Stimulated activated CD4-positive, alpha-beta T cell treated with anti-CD3 and anti-CD28 coated beads, TNF-alpha, amount 100 ng/mL, for 48 hours (primary cell): ENCODE results near the gene HYKK.
"Not testable (repeated sequence)": the region's sequence is repeated elsewhere in the genome, so short reads cannot be mapped to it uniquely, and the experiment has no call there.

Experiments
- DNase-seq, 3 donors: peaks; one replicate each; pipeline ENCODE4 v3.0.0-alpha.2; 2020; ENCODE audit warnings: low read depth in 3 of 3

HYKK gene

GRCh38 chr15:78540141-78540870 lies 32.9 kb downstream of the HYKK start, which contains the start of gene PSMA4:
TSS of gene PSMA4 (plus strand) at chr15:78540444. CDS start at chr15:78541928, 1,484 bp downstream.
- peak; percentile 89 to 92 (median 91) for DNase-seq

GRCh38 chr15:78540871-78541743 lies 33.7 kb downstream of the HYKK start:
- peak in 1 of 3 donors; percentile 1 for DNase-seq

GRCh38 chr15:78541744-78542034 lies 34.3 kb downstream of the HYKK start:
- no peak for DNase-seq

DNA sequence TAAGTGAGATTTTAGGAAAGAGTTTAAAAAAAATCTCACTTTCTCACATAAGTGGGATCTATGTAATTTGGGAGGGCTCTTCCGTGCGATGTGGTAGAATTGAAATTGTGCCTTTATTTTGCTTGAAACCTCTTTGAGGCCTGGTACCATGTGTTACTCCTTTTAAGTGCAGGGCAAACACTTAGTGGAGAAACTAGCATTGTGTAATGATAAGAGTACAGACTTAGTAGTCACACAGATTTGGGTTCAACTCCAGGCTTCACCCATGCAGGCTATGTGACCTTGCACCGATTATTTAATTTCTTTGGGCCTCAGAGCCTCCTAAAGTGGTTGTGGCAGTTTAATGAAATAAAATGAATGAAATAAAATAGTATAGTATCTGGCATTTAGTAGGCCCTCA lies 35.3 kb downstream of the HYKK start:
- no peak for DNase-seq

GRCh38 chr15:78550194-78550593 lies 42.8 kb downstream of the HYKK start:
- no peak for DNase-seq

DNA sequence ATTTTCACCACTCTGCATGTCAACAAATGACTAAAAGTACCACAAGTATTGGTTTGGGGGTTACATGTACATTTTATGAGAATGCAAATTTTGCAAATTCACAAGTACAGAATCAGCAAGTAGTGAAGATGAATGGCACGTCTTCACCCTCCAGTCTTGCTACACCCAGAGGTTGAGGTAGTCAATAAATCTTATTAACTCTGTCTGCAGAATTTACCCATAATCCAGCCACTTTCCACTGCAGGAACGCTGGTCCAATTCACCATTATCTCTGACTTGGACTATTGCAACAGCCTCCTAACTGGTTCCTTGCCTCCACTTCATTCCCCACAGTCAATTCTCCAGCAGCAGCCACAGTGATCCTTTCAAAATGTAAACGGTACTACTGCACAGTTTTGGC lies 43.4 kb downstream of the HYKK start:
- DNase-seq: no peak

DNA sequence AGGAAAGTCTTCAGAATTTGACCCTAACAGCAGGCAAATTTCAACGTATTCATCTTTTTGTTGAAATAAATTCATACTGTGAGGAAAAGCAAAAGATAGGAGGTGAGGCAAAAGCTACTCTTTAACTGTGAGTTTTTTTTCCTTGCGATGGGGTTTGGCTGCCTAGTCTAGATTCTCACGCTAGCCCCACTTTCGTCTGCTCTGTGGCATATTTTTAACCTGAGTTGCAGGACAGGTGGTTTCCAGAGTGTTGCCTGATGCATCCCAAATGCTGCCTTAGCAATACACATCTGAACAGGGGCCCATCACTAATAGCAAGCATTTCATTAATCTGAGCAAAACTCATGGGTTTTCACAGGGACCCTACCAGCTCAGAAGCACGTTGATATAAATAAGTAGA lies 44.5 kb downstream of the HYKK start:
- no peak for DNase-seq

DNA sequence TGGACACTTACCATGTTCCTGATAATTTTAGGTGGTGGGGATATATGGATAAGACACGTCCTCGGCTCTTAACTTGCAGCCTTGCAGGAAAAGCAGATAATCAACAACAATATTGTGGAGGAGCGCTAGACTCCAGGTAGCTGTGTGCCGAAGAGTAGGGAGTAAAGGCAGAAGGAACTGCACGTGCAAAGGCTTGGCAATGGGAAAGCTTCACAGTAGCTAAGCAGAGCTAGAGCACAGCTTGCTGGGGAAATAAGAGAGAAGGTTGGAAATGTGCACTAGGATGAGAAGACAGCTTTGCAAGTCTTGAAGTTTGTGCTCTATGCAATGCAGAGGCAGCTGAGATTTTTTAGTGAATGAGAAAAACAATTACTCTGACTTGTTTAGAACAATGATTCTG lies 45.2 kb downstream of the HYKK start:
- DNase-seq: no peak

DNA sequence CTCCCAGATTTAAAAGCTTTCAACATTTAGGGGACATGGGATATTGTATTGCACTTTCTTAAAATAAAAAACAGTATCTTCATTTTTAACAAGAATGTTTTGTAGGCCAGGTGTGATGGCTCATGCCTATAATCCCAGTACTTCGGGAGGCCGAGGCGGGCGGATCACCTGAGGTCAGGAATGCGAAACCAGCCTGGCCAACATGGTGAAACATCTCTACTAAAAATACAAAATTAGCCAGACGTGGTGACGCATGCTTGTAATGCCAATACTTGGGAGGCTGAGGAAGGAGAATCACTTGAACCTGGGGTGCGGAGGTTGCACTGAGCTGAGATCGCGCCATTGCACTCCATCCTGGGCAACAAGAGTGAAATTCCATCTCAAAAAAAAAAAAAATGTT lies 52.8 kb downstream of the HYKK start:
- not testable (repeated sequence) for DNase-seq

GRCh38 chr15:78561490-78561889 lies 54.1 kb downstream of the HYKK start:
- no peak for DNase-seq

DNA sequence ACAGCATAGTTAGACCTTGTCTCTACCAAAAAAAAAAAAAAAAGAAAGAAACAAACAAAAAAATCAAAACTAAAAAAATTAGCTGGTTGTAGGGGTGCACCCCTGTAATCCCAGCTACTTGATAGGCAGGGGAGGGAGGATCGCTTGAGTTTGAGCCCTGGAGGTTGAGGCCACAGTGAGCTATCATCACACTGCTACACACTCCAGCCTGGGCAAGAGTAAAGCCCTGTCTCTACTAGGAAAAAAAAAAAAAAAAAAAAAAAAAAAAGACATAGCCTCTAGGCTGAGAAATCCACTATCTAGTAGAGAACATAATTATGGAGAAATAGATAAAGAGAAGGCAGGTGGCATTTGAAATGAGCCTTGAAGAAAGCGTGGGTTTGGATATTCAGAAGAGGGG lies 55.7 kb downstream of the HYKK start:
- no peak for DNase-seq

- no peak for DNase-seq
These were observed 57.3 kb downstream of the HYKK start for GRCh38 chr15:78564743-78565096.

DNA sequence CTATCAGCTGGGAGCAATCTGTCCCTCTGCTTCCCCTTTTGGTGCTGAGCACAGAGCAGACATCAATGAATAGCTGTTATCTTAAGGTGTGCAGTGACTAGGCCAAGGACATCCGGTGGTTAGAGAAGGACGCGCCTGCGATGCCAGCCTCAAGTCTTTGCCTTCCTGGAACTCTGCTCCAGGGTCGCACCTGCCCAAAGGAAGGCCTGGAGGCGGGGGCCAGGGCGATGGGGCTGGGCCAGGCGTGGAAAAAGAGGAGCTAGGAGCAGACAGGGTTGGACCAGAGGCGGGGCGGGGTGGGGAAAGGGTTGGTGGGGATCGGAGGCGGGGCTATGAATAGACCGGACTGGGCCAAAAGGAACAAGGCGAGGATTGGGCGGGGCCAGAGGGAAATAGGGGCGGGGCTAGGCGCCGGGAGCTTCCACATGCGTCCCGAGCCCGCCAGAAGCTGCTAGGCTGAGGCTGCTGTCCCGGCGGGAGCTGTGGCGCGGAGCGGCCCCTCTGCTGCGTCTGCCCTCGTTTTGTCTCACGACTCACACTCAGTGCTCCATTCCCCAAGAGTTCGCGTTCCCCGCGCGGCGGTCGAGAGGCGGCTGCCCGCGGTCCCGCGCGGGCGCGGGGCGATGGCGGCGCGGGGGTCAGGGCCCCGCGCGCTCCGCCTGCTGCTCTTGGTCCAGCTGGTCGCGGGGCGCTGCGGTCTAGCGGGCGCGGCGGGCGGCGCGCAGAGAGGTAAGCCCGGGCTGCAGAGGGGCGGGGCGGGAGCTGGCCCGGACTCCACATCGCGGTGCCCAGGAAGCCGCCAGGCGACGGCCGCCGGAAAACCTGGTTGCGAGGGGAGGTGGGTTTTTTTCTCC lies 57.9 kb downstream of the HYKK start, which contains the start of gene CHRNA5:
Gene CHRNA5, plus strand, starts transcription at position 424 of the 854 bp plus-strand sequence. Its CDS starts 200 bp downstream, at position 624.
- DNase-seq: peak; percentile 56 to 80 (median 61)

GRCh38 chr15:78565951-78566774 lies 58.8 kb downstream of the HYKK start:
- DNase-seq: no peak

GRCh38 chr15:78567531-78567930 lies 60.2 kb downstream of the HYKK start:
- DNase-seq: no peak

DNA sequence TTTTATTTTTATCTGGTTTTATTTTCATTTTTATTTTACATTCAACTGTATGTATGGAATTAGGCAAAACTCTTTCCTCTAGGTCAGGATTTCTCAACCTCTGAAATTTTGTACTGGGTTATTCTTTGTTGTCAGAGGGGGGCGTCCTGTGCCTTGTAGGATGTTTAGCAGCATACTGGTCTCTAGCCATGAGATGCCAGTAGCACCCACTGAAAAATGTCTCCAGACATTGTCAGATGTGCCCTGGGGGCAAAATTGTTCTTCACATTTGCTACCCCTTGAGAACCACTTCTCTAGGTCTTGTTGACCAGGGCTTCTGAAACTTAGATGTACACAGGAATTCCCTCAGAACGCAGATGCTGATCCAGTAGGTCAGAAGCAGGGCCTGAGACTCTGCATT lies 63.3 kb downstream of the HYKK start:
- no peak for DNase-seq

- DNase-seq: no peak
These were observed 64.0 kb downstream of the HYKK start for GRCh38 chr15:78571382-78571781.

- no peak for DNase-seq
These were observed 66.0 kb downstream of the HYKK start for GRCh38 chr15:78573416-78573815.

DNA sequence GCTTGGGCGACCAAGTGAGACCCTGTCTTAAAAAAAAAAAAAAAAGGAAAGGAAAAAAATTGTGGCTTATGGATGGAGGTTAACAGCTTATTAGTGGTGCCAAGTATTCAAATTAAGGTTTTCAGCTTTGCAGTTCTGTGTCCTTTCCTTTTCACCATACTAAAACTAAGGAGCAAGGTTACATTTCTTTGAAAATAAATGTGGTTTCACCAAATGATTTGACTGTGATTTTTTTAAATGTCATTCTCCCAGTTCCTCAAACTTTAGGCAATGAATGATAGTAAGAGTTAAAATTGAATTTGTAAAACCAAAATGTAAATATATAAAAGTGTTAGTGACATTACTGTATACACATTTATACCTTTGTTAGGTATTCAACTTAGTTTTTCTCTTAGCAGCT lies 67.6 kb downstream of the HYKK start:
- DNase-seq: no peak
